Activated T-helper 1 cell treated with anti-CD3 and anti-CD28 coated beads, Interleukin-12 subunit alpha, Interleukin-12 subunit beta, Interleukin-2, Interleukin-4 antibody, amounts not matched to agents 30 ng/mL and 10 ng/mL and 1 ng/mL, durations not matched to agents 14 hours and 24 hours and 36 hours (primary cell): ENCODE measurements around the gene VAV2. TPM values are rescaled to one million over a fixed set of nuclear protein-coding genes. Genes with fewer than 3 reads are reported as not detected.

Experiments used
- DNase-seq: peaks from one replicate; pipeline ENCODE4 v3.0.0; 2021; ENCODE audit warnings: low spot score
- H3K27ac Mint-ChIP-seq: one replicate; pipeline ENCODE4 v1.8.0; 2021; ENCODE audit warnings: mild to moderate bottlenecking, mixed read lengths
- H3K27me3 Mint-ChIP-seq: one replicate; pipeline ENCODE4 v1.8.0; 2022; ENCODE audit warnings: mild to moderate bottlenecking, moderate library complexity, mixed read lengths; ENCODE audit not compliant: insufficient read depth
- H3K36me3 Mint-ChIP-seq: one replicate; pipeline ENCODE4 v1.8.0; 2021; ENCODE audit warnings: low read depth, mixed read lengths
- H3K4me1 Mint-ChIP-seq: one replicate; pipeline ENCODE4 v1.8.0; 2021; ENCODE audit warnings: low read depth, mixed read lengths
- H3K4me3 Mint-ChIP-seq: one replicate; pipeline ENCODE4 v1.8.0; 2021; ENCODE audit warnings: mild to moderate bottlenecking, moderate library complexity, mixed read lengths
- H3K9me3 Mint-ChIP-seq: one replicate; pipeline ENCODE4 v1.8.0; 2021; ENCODE audit warnings: mixed read lengths
- intact Hi-C: fragments of 100-400 bp; cut with micrococcal nuclease; formaldehyde crosslinking; loops from one replicate; pipeline ENCODE4 v1.15.1; 2024
- total RNA-seq: library from RNA; stranded (reverse); gene quantifications from 2 replicates; pipeline ENCODE4 v1.2.3, GENCODE V29; 2022

Gene VAV2
- total RNA-seq, 1 donor from 2014 or later: 5.8 TPM

- intact Hi-C loops: loop anchor here (1.0 to 5.0 kb wide), 3 partner anchors 133 to 319 kb away; no protein-coding TSS in a partner anchor
- Mint-ChIP-seq H3K4me3 (no peak overlapping the region), H3K27me3 (peaks cover 11% of the 10 kb centered on the region), H3K36me3 (no peaks in the 10 kb centered on the region), H3K4me1 (no peaks in the 10 kb centered on the region), H3K9me3 (no peaks in the 10 kb centered on the region), H3K27ac (no peak overlapping the region)
- DNase-seq: no peak
These were observed 266.2 kb downstream of the VAV2 start for GRCh38 chr9:133725886-133726285.

GRCh38 chr9:133718563-133719315 lies 273.4 kb downstream of the VAV2 start:
- no peaks in the 10 kb centered on the region for H3K9me3 Mint-ChIP-seq
- peaks cover 6% of the 10 kb centered on the region for H3K27me3 Mint-ChIP-seq
- H3K36me3 Mint-ChIP-seq: no peaks in the 10 kb centered on the region
- H3K4me1 Mint-ChIP-seq: no peaks in the 10 kb centered on the region
- H3K27ac Mint-ChIP-seq: no peak overlapping the region
- H3K4me3 Mint-ChIP-seq: no peak overlapping the region
- intact Hi-C loops: no loop called here
- DNase-seq: no peak

- Mint-ChIP-seq H3K36me3 (no peaks in the 10 kb centered on the region), H3K27ac (no peak overlapping the region), H3K9me3 (no peaks in the 10 kb centered on the region), H3K4me3 (no peak overlapping the region), H3K4me1 (no peaks in the 10 kb centered on the region), H3K27me3 (no peaks in the 10 kb centered on the region)
- no peak for DNase-seq
- intact Hi-C loops: no loop called here
These were observed 274.8 kb downstream of the VAV2 start for GRCh38 chr9:133717113-133718031.

- Mint-ChIP-seq H3K27ac (no peak overlapping the region), H3K27me3 (no peaks in the 10 kb centered on the region), H3K4me1 (no peaks in the 10 kb centered on the region), H3K9me3 (no peaks in the 10 kb centered on the region), H3K36me3 (no peaks in the 10 kb centered on the region), H3K4me3 (no peak overlapping the region)
- intact Hi-C loops: no loop called here
- DNase-seq: no peak
These were observed 275.5 kb downstream of the VAV2 start for GRCh38 chr9:133716564-133717112.

- Mint-ChIP-seq H3K4me1 (no peaks in the 10 kb centered on the region), H3K36me3 (no peaks in the 10 kb centered on the region), H3K27me3 (no peaks in the 10 kb centered on the region), H3K4me3 (no peak overlapping the region), H3K9me3 (no peaks in the 10 kb centered on the region), H3K27ac (no peak overlapping the region)
- intact Hi-C loops: no loop called here
- DNase-seq: no peak
These were observed 276.1 kb downstream of the VAV2 start for GRCh38 chr9:133715866-133716563.

- H3K27me3 Mint-ChIP-seq: peaks cover 3% of the 10 kb centered on the region
- intact Hi-C loops: no loop called here
- no peaks in the 10 kb centered on the region for H3K9me3 Mint-ChIP-seq
- no peak overlapping the region for H3K27ac Mint-ChIP-seq
- H3K36me3 Mint-ChIP-seq: no peaks in the 10 kb centered on the region
- no peak overlapping the region for H3K4me3 Mint-ChIP-seq
- no peak for DNase-seq
- no peaks in the 10 kb centered on the region for H3K4me1 Mint-ChIP-seq
These were observed 276.7 kb downstream of the VAV2 start for GRCh38 chr9:133715295-133715865.

- no peak overlapping the region for H3K27ac Mint-ChIP-seq
- no peaks in the 10 kb centered on the region for H3K36me3 Mint-ChIP-seq
- no peaks in the 10 kb centered on the region for H3K9me3 Mint-ChIP-seq
- H3K4me1 Mint-ChIP-seq: no peaks in the 10 kb centered on the region
- H3K27me3 Mint-ChIP-seq: peaks cover 3% of the 10 kb centered on the region
- no peak overlapping the region for H3K4me3 Mint-ChIP-seq
- no peak for DNase-seq
- intact Hi-C loops: no loop called here
These were observed 277.4 kb downstream of the VAV2 start for GRCh38 chr9:133714606-133715294.

GRCh38 chr9:133713960-133714495 lies 278.1 kb downstream of the VAV2 start:
- peaks cover 3% of the 10 kb centered on the region for H3K27me3 Mint-ChIP-seq
- intact Hi-C loops: no loop called here
- no peaks in the 10 kb centered on the region for H3K36me3 Mint-ChIP-seq
- no peak overlapping the region for H3K27ac Mint-ChIP-seq
- H3K9me3 Mint-ChIP-seq: no peaks in the 10 kb centered on the region
- no peaks in the 10 kb centered on the region for H3K4me1 Mint-ChIP-seq
- H3K4me3 Mint-ChIP-seq: no peak overlapping the region
- no peak for DNase-seq

- Mint-ChIP-seq H3K27me3 (peaks cover 3% of the 10 kb centered on the region), H3K4me3 (no peak overlapping the region), H3K36me3 (no peaks in the 10 kb centered on the region), H3K4me1 (no peaks in the 10 kb centered on the region), H3K9me3 (no peaks in the 10 kb centered on the region), H3K27ac (no peak overlapping the region)
- no peak for DNase-seq
- intact Hi-C loops: no loop called here
These were observed 278.8 kb downstream of the VAV2 start for GRCh38 chr9:133713150-133713959.

GRCh38 chr9:133712221-133713100 lies 279.7 kb downstream of the VAV2 start:
- intact Hi-C loops: no loop called here
- H3K4me1 Mint-ChIP-seq: no peaks in the 10 kb centered on the region
- peaks cover 5% of the 10 kb centered on the region for H3K27me3 Mint-ChIP-seq
- H3K27ac Mint-ChIP-seq: no peak overlapping the region
- no peak for DNase-seq
- H3K36me3 Mint-ChIP-seq: no peaks in the 10 kb centered on the region
- no peaks in the 10 kb centered on the region for H3K9me3 Mint-ChIP-seq
- H3K4me3 Mint-ChIP-seq: no peak overlapping the region
